Activated gamma-delta T cell treated with Interleukin-2 at 50 U/mL for 16 hours (primary cell): ENCODE data around the gene ARHGAP45.

ENCODE experiments used
- DNase-seq: peaks from one replicate; pipeline ENCODE4 v3.0.0-alpha.2; 2020

Gene ARHGAP45

DNA sequence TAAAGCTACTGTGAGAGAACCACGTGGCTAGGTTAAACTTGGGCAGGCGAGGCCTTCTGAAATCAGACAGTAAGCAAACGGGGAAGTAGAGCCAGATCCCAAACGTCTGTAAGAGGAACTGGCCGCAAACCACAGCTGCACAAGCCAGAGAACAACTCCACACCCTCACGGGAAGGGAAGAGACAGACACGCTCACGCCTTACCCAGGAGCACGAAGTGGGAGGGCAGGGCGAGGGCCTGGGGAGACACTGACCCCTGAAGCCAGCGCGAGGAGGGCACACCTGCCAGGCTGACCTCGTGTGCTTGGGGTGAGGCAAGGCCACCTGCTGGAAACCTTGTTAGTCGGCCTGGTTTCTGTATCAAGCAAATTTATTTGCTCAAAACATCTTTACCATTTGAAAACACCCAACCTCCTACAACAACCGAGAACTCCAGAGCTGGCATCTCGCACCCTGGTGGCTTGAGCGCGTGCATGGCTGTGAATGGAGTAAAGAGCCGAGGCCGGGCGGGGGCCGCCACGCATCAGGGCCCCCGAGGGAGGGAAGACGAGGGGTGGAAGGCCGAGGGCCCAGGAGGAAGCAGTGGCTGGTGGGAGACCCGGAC, 20.9 kb downstream of the ARHGAP45 start:
- no peak for DNase-seq

DNA sequence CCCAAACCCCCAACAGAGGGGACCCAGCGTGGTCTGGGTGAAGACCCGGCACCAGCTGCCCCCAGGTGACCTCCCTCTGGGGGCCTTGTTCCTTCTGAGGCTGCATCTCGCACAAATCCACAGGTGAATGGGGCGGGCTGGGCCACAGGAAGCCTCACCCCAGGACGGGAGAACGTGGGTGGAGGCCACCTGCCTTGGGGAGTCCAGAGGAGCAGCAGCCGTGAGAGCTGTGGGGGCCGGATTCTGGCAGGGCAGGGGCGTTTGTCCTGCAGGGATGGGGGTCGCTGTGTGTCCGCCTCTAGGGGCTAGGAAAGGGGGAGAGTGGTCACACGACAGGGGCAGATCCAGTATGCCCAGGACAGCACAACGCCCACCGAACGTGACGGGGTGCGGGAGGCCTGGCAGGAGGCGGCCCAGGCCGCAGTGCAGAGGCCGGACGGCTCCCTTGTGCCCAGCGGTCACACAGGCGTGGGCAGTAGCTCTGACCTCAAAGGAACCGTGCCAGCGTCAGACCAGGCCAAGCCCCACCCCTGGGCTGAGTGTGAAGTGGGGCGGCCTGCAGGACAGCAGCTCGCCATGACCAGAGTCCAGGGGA, 21.5 kb downstream of the ARHGAP45 start:
- DNase-seq = no peak

GRCh38 chr19:1089126-1089771, 22.3 kb downstream of the ARHGAP45 start:
- DNase-seq = no peak

GRCh38 chr19:1089891-1090290, 22.9 kb downstream of the ARHGAP45 start:
- DNase-seq = no peak

DNA sequence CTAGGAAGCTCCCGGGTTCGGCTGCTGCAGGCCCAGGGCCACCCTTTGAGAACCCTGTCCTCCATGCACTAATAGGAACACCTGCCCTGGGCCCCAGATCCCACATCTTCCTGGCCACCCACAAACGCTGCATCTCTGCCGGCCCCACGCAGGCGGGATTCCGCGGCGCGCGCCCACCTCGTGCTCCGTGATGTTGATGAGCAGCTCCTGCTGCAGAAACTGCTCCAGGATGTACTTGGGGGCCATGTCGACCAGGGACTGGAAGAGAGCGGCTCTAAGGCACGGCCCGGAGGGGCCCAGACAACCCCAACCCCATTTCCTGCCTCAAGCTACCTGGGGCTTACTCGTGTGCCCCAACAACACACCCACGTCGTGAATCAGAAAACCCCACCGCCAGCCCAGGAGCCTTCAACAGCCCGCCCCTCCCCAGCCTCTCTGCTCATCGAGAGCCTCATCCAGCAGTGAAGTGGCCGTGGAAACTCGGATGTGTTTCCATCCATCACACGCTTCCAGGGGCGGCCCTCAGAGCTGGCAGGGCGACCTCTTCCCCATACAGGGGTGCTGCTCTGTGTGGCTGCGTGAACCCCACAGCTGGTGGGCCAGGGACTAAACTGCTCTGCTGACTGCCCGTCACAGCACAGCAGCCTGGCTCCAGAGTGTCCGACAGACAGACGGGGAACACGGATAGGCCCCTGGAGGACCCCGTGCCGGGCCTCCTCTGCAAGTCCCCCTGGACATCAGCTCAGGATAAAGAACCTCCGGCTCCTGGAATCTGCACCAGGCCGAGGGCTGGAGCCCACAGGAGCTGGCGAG, 24.0 kb downstream of the ARHGAP45 start:
- no peak for DNase-seq

- no peak for DNase-seq
Observed at GRCh38 chr19:1091544-1092175, 24.7 kb downstream of the ARHGAP45 start.

DNA sequence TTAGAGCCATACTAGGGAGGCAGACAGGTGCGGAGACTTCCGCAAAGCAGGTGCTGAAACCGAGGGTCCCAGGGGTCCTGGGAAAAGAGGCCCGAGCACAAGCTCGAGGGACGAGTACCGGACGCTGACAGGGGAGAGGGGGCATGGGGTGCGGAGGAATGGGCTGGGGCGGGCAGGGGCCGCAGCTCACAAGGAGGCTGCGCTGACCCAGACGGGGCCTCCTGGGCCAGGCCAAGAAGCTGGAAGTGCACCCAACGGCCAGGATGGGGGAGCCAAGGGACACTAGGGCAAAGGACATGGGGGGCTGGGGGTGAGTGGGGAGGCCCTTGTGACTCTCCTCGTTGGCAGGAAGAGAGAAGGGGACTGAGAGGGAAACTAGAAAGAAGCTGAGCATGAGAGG, 26.4 kb downstream of the ARHGAP45 start:
- no peak for DNase-seq

DNA sequence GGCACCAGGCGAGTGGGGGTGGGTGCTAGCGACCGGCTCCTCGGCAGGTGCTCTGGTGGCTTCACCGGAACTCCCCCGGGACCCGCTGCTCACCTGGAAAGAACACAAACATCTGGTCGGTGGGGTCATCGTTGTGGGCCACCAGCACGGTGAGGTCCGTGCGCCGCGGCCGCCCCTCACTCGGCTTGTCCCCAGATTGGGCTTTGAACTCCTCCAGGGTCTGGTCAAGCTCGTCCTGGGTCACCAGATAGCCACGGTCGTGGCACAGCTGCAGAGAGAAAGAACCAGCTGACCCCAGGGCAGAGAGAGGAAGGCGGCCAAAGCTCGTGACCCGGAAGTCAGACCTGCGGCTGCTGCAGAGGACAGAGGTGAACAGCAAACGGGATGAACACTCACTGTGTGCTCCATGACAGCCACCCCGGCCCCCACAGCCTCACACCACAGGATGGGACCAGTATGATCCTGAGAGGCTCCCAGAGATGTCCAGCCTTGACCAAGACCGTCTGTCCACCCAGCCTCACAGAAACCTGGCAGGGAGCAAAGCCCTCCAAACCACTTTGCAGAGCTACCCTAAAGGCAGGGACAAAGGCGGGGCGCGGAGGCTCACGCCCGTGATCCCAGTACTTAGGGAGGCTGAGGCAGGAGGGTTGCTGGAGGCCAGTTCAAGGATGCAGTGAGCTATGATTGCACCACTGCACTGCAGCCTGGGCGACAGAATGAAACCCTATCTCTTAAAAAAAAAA, 27.0 kb downstream of the ARHGAP45 start:
- no peak for DNase-seq

DNA sequence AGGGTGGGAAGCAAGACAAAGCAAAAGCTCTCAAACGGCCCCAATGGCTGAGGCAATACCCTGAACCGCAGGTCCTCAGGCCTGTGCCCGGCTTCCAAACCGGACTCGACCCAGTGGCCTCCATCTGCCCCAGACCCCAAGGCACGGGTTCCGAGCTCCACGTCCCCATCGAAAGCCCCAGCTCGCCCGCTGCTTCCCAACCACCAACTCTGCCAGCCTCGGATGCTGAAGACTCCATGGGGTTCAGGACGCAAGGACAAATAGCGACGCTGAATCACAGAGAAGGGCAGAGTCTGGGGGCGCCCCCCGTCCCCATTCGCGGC, 27.6 kb downstream of the ARHGAP45 start:
- no peak for DNase-seq

- peak; percentile 98 for DNase-seq
Observed at GRCh38 chr19:1094978-1095701, 28.2 kb downstream of the ARHGAP45 start, which contains the start of gene POLR2E. Gene POLR2E (minus strand): TSS chr19:1095375. CDS start chr19:1095315, 60 bp downstream.

DNA sequence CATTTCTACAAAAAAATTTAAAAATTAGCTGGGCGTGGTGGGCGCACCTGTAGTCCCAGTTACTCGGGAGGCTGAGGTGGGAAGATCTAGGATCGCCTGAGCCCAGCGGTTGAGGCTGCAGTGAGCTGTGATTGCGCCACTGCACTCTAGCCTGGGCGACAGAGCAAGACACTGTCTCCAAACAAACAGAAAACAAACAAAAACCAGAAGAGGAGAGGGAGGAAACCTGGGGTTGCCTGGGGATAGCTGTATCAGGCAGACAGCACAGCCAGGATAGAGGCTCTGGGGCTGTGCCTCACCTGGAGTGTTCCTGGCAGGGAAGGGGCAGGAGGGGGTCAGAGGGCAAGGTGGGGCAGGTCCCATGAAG, 30.8 kb downstream of the ARHGAP45 start:
- DNase-seq = no peak

DNA sequence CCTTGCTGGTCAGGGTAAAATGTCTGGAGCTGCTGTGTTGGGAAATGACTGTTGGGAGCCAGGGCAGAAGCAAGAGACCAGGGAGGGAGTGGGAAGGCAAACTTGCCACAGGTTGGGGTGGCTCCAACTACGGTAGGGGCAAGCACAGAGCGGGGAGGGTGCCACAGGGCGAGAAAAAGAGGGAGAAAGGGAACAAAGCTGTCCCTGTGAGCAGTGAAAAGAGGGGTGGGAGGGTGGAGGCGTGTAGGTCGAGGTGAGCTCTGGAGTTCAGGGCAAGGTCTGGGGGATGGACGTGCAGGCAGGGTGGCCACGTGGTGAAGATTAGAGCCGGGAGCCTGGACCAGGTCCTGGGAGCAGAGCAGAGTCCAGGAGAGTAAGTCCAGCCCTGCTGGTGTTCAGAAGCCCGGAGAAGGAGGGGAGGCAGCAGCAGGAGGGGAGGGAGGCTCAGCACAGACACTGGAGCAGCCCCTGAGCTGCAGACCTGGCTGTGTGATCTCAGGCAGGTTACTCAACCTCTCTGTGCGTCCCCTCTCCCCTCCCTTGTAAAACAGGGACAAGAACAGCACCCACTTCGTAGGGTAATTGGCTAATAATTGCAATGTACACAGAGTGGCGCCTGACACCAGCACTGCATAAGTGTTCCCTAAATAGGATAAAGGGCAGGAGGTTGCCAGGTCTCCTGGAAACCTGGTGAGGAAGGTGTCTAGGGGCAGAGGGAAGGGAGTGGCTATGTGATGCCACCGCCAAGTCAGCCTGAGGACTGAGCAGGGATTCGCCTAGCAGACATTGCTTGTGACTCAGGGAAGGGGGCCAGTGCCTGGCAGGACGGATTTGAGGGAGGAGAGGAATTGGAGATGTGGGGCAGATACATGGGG, 31.4 kb downstream of the ARHGAP45 start:
- DNase-seq = no peak

DNA sequence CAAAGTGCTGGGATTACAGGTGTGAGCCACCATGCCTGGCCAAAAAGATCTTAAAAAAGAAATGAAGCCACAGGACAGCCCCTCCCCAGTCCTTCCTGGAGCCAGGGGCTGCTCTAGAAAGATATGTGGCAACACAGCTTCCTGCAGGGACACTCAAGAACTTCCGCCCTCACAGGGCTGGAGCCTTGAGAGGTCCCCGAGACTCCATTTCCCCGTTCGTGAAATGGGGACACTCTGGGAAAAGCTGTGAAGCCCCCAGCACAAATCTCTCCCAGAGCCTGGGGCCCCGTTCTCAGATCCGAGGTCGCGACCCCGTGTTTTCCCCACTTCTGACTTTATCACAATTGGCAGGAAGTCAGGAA, 34.4 kb downstream of the ARHGAP45 start:
- DNase-seq = no peak

DNA sequence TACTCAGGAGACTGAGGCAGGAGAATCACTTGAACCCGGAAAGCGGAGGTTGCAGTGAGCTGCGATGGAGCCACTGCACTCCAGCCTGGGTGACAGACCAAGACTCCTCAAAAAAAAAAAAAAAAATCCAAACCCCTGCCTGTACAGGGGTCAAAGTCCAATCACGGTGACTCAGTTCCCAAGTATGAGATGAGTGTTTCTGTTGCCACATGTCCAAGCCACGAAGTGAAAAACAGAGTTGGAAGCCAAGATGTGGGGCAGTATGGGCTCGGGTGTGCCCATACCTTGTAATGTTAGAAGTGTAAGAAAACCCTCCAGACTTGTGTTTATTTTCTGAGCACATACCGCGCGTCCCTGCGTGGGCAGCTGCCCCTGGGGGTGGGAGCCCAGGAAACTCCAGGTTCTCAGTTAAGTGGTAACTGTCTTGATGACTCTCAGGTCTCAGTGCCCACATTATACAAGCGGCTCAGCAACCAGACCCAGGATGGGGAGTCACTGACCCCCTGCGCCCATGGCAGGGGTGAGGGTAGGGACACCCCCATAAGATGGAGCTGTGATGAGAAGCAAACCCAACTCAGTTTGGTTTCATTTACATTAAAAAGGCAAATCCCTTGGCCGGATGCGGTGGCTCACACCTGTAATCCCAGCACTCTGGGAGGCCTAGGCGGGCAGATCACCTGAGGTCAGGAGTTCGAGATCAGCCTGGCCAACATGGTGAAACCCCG, 35.6 kb downstream of the ARHGAP45 start:
- DNase-seq = no peak

- DNase-seq = no peak
Observed at GRCh38 chr19:1103132-1103707, 36.3 kb downstream of the ARHGAP45 start.

DNA sequence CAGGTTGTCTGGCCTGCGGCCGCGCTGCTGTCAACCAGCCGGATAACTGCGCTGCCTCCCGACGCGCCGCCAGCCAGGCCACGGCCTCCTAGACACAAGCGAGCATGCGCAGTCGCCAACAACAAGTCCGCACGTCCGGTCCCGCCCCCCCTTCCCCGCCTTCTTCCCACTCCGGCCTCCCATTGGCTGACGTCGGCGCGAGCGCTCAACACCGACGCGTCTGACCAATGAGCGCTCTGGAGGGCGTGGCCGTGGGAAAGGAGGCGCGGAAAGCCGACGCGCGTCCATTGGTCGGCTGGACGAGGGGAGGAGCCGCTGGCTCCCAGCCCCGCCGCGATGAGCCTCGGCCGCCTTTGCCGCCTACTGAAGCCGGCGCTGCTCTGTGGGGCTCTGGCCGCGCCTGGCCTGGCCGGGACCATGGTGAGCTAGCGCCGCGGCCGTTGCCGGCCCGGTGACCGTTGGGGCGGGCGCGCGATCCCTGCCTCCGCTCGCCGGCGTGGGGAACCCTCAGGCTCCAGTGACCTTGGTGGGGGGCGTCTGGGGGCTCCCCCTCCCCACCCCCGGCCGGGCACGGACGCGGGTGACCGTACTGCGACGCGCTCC, 36.8 kb downstream of the ARHGAP45 start, which contains the start of gene GPX4:
Gene GPX4, plus strand, starts transcription at position 287 of the 603 bp plus-strand sequence. Its CDS starts 50 bp downstream, at position 337.
- DNase-seq = peak; percentile 99

GRCh38 chr19:1104311-1105007, 37.5 kb downstream of the ARHGAP45 start:
- peak; percentile 66 for DNase-seq
